H1 (cell line): ENCODE data around the gene TDG. TPM values are rescaled to one million over a fixed set of nuclear protein-coding genes. Genes with fewer than 3 reads are reported as not detected.

Source experiments
- CTCF ChIA-PET: fragments of 300-600 bp; sonication (Branson Sonifier 250); formaldehyde crosslinking; loops from one replicate; lab custom pipeline; 2021; ENCODE audit not compliant: partially characterized antibody; lab: Charles Lee
- POLR2A ChIA-PET: fragments of 300-600 bp; sonication (Branson Sonifier 250); formaldehyde crosslinking; loops from one replicate; lab custom pipeline; 2021; ENCODE audit warnings: inconsistent platforms; ENCODE audit not compliant: partially characterized antibody; lab: Charles Lee
- DNase-seq, 2 experiments: peaks; one replicate each; pipeline versions ENCODE4 v3.0.0 to v3.0.0-alpha.2; 2010 to 2022; ENCODE audit warnings: low spot score in 2 of 2, low read depth in 1 of 2, mixed read lengths in 1 of 2
- FAIRE-seq: peaks from 2 replicates; lab custom pipeline; 2011; peaks lifted over from hg19 to GRCh38; lab: Jason Lieb, UNC
- H2AFZ ChIP-seq: 2 replicates; pipeline ENCODE4 v1.8.1; 2012; ENCODE audit warnings: low read length, inconsistent platforms
- H2AK5ac ChIP-seq: 2 replicates; pipeline ENCODE4 v1.6.1; 2013; ENCODE audit warnings: low read depth, low read length
- H2BK120ac ChIP-seq: replicated peaks from 2 replicates; pipeline ENCODE3; 2013; ENCODE audit warnings: low read depth, low read length, inconsistent platforms
- H2BK12ac ChIP-seq: 2 replicates; pipeline ENCODE4 v1.6.1; 2013; ENCODE audit warnings: low read depth, low read length
- H2BK15ac ChIP-seq: 2 replicates; pipeline ENCODE4 v1.6.1; 2013; ENCODE audit warnings: low read length
- H2BK20ac ChIP-seq: 2 replicates; pipeline ENCODE4 v1.6.1; 2013; ENCODE audit warnings: low read length
- H2BK5ac ChIP-seq: 2 replicates; pipeline ENCODE4 v1.6.1; 2013; ENCODE audit warnings: low read depth, low read length
- H3K14ac ChIP-seq: 2 replicates; pipeline ENCODE4 v1.6.1; 2013; ENCODE audit warnings: inconsistent platforms; ENCODE audit not compliant: insufficient read length
- H3K18ac ChIP-seq: 2 replicates; pipeline ENCODE4 v1.6.1; 2013; ENCODE audit warnings: low read length; ENCODE audit errors: extremely low read depth
- H3K23ac ChIP-seq: 2 replicates; pipeline ENCODE4 v1.6.1; 2013; ENCODE audit warnings: inconsistent platforms; ENCODE audit not compliant: insufficient read length
- H3K23me2 ChIP-seq: 2 replicates; pipeline ENCODE4 v1.6.1; 2013; ENCODE audit warnings: low read depth, low read length
- H3K27ac ChIP-seq: 2 replicates; pipeline ENCODE4 v1.6.1; 2011; ENCODE audit warnings: low read depth, low read length, inconsistent platforms
- H3K27me3 ChIP-seq, 4 experiments: replicated peaks in 1 of 4; 1 replicate in 1 of 4; 2 replicates in 3 of 4; pipeline versions ENCODE4 v1.6.1 to v1.8.1; 2011 to 2013; ENCODE audit warnings: low read length in 3 of 4, mild to moderate bottlenecking in 3 of 4, inconsistent platforms in 2 of 4, mixed read lengths in 2 of 4, moderate library complexity in 1 of 4; ENCODE audit not compliant: control insufficient read depth in 3 of 4, insufficient read depth in 3 of 4; ENCODE audit errors: extremely low read depth in 1 of 4
- H3K36me3 ChIP-seq, 4 experiments: 2 replicates each; pipeline versions ENCODE4 v1.6.1 to v1.8.1; 2011 to 2013; ENCODE audit warnings: mild to moderate bottlenecking in 4 of 4, low read length in 3 of 4, moderate library complexity in 2 of 4, control low read depth in 1 of 4, inconsistent platforms in 1 of 4; ENCODE audit not compliant: insufficient read depth in 4 of 4, control insufficient read depth in 2 of 4
- H3K4ac ChIP-seq: replicated peaks from 2 replicates; pipeline ENCODE3; 2013; ENCODE audit warnings: low read length, low read depth, mixed read lengths, inconsistent platforms; ENCODE audit not compliant: insufficient read length
- H3K4me1 ChIP-seq, 4 experiments: replicated peaks in 1 of 4; 1 replicate in 1 of 4; 2 replicates in 3 of 4; pipeline versions ENCODE4 v1.6.1 to v1.8.1; 2011 to 2013; ENCODE audit warnings: low read length in 3 of 4, inconsistent platforms in 2 of 4, mixed read lengths in 1 of 4; ENCODE audit not compliant: insufficient read depth in 4 of 4, control insufficient read depth in 3 of 4
- H3K4me2 ChIP-seq, 2 experiments: 2 replicates each; pipeline versions ENCODE4 v1.6.1 to v1.8.1; 2011 to 2013; ENCODE audit warnings: low read depth in 2 of 2, low read length in 2 of 2, control low read depth in 1 of 2, inconsistent platforms in 1 of 2, mild to moderate bottlenecking in 1 of 2; ENCODE audit not compliant: insufficient read depth in 1 of 2
- H3K4me3 ChIP-seq, 4 experiments: fragments of 200-600, 300-600 bp in 1 of 4; sonication (generic), shearing (Covaris generic), sonication (Bioruptor Twin) in 1 of 4; 2 replicates each; pipeline versions ENCODE4 v1.5.1 to v1.8.1; 2011 to 2016; ENCODE audit warnings: low read length in 4 of 4, low read depth in 3 of 4, control low read depth in 2 of 4, inconsistent platforms in 2 of 4, mild to moderate bottlenecking in 2 of 4, mixed read lengths in 1 of 4, moderate library complexity in 1 of 4; ENCODE audit not compliant: insufficient read depth in 2 of 4; ENCODE audit errors: extremely low read depth in 1 of 4
- H3K56ac ChIP-seq: replicated peaks from 2 replicates; pipeline ENCODE3; 2013; ENCODE audit warnings: low read depth, mild to moderate bottlenecking, mixed read lengths, low read length, inconsistent platforms; ENCODE audit not compliant: insufficient read length
- H3K79me1 ChIP-seq: 2 replicates; pipeline ENCODE4 v1.6.1; 2013; ENCODE audit warnings: low read depth, low read length, control low read depth
- H3K79me2 ChIP-seq, 2 experiments: 2 replicates each; pipeline versions ENCODE4 v1.6.1 to v1.8.1; 2012 to 2013; ENCODE audit warnings: low read length in 2 of 2, mild to moderate bottlenecking in 2 of 2, inconsistent platforms in 1 of 2; ENCODE audit not compliant: insufficient read depth in 2 of 2, control insufficient read depth in 1 of 2
- H3K9ac ChIP-seq, 4 experiments: replicated peaks in 1 of 4; 1 replicate in 1 of 4; 2 replicates in 3 of 4; pipeline versions ENCODE4 v1.6.1 to v1.8.1; 2011 to 2013; ENCODE audit warnings: low read depth in 3 of 4, low read length in 3 of 4, control low read depth in 2 of 4, mild to moderate bottlenecking in 2 of 4, moderate library complexity in 2 of 4, inconsistent platforms in 1 of 4; ENCODE audit errors: extremely low read depth in 1 of 4
- H3K9me3 ChIP-seq, 2 experiments: 2 replicates each; pipeline versions ENCODE4 v1.6.1 to v1.8.1; 2012 to 2013; ENCODE audit warnings: mild to moderate bottlenecking in 2 of 2, moderate library complexity in 2 of 2, control low read depth in 1 of 2, inconsistent platforms in 1 of 2, low read depth in 1 of 2, low read length in 1 of 2, mixed read lengths in 1 of 2; ENCODE audit not compliant: insufficient read depth in 2 of 2
- H4K20me1 ChIP-seq, 2 experiments: replicated peaks in 1 of 2; 2 replicates each; pipeline versions ENCODE3 to v1.8.1; 2011 to 2013; ENCODE audit warnings: inconsistent platforms in 2 of 2, low read length in 2 of 2, mild to moderate bottlenecking in 1 of 2; ENCODE audit not compliant: insufficient read depth in 2 of 2, control insufficient read depth in 1 of 2
- H4K5ac ChIP-seq: 2 replicates; pipeline ENCODE4 v1.6.1; 2013; ENCODE audit warnings: low read length, low read depth, mixed read lengths, inconsistent platforms; ENCODE audit not compliant: insufficient read length
- H4K8ac ChIP-seq: 2 replicates; pipeline ENCODE4 v1.8.0; 2013; ENCODE audit warnings: mild to moderate bottlenecking, moderate library complexity, low read length, inconsistent platforms; ENCODE audit not compliant: insufficient read depth; ENCODE audit errors: extremely low read depth
- H4K91ac ChIP-seq: replicated peaks from 2 replicates; pipeline ENCODE3; 2013; ENCODE audit warnings: low read length, mixed read lengths, inconsistent platforms; ENCODE audit not compliant: insufficient read length
- BACH1 ChIP-seq: IDR thresholded peaks from 2 replicates; pipeline ENCODE4 v1.6.1; 2012; ENCODE audit warnings: low read length, improper control_type of control experiment
- CBX8 ChIP-seq: fragments of 300-800, 300-1000 bp; sonication (generic); IDR thresholded peaks from 2 replicates; pipeline ENCODE4 v1.7.1; 2016; ENCODE audit warnings: low read depth, low read length, borderline replicate concordance
- CREB1 ChIP-seq: IDR thresholded peaks from 2 replicates; pipeline ENCODE4 v1.6.1; 2012; ENCODE audit warnings: inconsistent platforms
- GABPA ChIP-seq: IDR thresholded peaks from 2 replicates; pipeline ENCODE4 v1.6.1; 2011; ENCODE audit warnings: mild to moderate bottlenecking, low read length, moderate library complexity, borderline replicate concordance; ENCODE audit not compliant: insufficient read depth
- HDAC6 ChIP-seq: IDR thresholded peaks from one replicate; pipeline ENCODE4 v1.7.1; 2012; ENCODE audit warnings: low read depth, mild to moderate bottlenecking, inconsistent platforms, low read length, moderate library complexity
- PHF8 ChIP-seq: fragments of 200-600 bp; sonication (generic); conservative IDR thresholded peaks from 2 replicates; pipeline ENCODE4 v1.7.1; 2012; ENCODE audit warnings: low read depth, mild to moderate bottlenecking, inconsistent platforms, low read length, moderate library complexity
- RBBP5 ChIP-seq: IDR thresholded peaks from 2 replicates; pipeline ENCODE4 v1.7.1; 2012; ENCODE audit warnings: low read depth, mild to moderate bottlenecking, inconsistent platforms, low read length, moderate library complexity, borderline replicate concordance
- SIRT6 ChIP-seq: IDR thresholded peaks from one replicate; pipeline ENCODE4 v1.7.1; 2012; ENCODE audit warnings: low read length, inconsistent platforms
- SRF ChIP-seq: IDR thresholded peaks from 2 replicates; pipeline ENCODE4 v1.6.1; 2011; ENCODE audit warnings: mild to moderate bottlenecking, low read depth, low read length, moderate library complexity
- TBP ChIP-seq: IDR thresholded peaks from 2 replicates; pipeline ENCODE4 v1.6.1; 2011; ENCODE audit warnings: low read depth, low read length, improper control_type of control experiment
- WGBS, 2 experiments: shearing (Covaris generic) in 1 of 2; methylation state at CpG; one replicate each; pipeline versions ENCODE4 v1.1.6 to v1.1.7; 2013 to 2015; ENCODE audit warnings: low lambda C conversion rate in 2 of 2, mixed read lengths in 2 of 2, inconsistent platforms in 1 of 2, low coverage in 1 of 2, missing lambda C conversion rate in 1 of 2; ENCODE audit not compliant: insufficient replicate concordance in 2 of 2, insufficient coverage in 1 of 2, insufficient read length in 1 of 2; ENCODE audit errors: extremely low coverage in 1 of 2, missing lambda C conversion rate in 1 of 2; 5-methylcytosine and 5-hydroxymethylcytosine counted together
- polyA plus RNA-seq, 7 experiments: library from polyadenylated mRNA; depleted of rRNA in 3 of 7; stranded (reverse) in 5 of 7; unstranded in 2 of 7; fragments of >200 nt in 5 of 7; fragments of 200-250 nt in 2 of 7; gene quantifications; 1 replicate in 5 of 7; 2 replicates in 1 of 7; 4 replicates in 1 of 7; pipeline versions ENCODE4 v1.2.1 to v1.2.3, GENCODE V29; 2011 to 2013; ENCODE audit warnings: missing spikeins in 2 of 7, mixed read lengths in 2 of 7
- total RNA-seq: library from RNA; stranded (reverse); fragmentation: NEBNext Ultra II Directional; extraction: Animal tissue kit (Norgen Biotek cat#: 25700); gene quantifications from 2 replicates; pipeline ENCODE4 v1.2.1, GENCODE V29; 2021

Gene TDG
- total and polyA plus RNA-seq, 2 of the 8 experiments (the other 6 are each of a cell fraction or from before 2014, with no cell fraction given): 22.7 to 47.8 TPM

DNA sequence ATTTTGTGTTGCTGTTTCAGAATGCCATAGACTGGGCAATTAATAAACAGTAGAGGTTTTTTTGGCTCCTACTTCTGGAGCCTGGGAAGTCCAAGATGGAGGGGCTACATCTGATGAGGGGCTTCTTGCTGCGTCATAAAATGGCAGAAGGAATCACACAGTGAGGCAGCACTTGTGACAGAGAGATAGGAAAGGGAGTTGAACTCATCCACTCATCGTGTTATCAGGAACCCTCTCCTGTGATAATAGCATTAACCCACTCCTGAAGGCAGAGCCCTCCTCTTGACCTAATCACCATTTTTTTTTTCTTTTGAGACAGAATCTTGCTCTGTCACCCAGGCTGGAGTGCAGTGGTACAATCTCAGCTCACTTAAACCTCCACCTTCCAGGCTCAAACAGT is 9.7 kb downstream of the TDG start:
- no peak overlapping the region for H2AFZ ChIP-seq
- no peak overlapping the region for H2BK12ac ChIP-seq
- no peak overlapping the region for H3K27ac ChIP-seq
- FAIRE-seq (no peak), DNase-seq (no peak)
- TF ChIP-seq PHF8 (no peak), CBX8 (no peak), SIRT6 (no peak), HDAC6 (no peak), BACH1 (no peak), TBP (no peak), RBBP5 (no peak), GABPA (no peak), SRF (no peak), CREB1 (no peak)
- H2BK20ac ChIP-seq: no peak overlapping the region
- no peak overlapping the region for H2BK15ac ChIP-seq
- H3K27me3 ChIP-seq: no peaks in the 10 kb centered on the region
- ChIA-PET CTCF (no interaction called here), POLR2A (interaction anchor here (1.2 to 1.3 kb wide), 2 partner anchors 10 to 18 kb away, joined by 3 to 4 read pairs; partner anchors contain the start of gene TDG)
- H3K36me3 ChIP-seq: peaks cover 9 to 37% (median 19%) of the 10 kb centered on the region in 4 experiments
- no peak overlapping the region for H3K18ac ChIP-seq
- no peak overlapping the region for H3K9ac ChIP-seq
- no peak overlapping the region for H3K56ac ChIP-seq
- no peaks in the 10 kb centered on the region for H3K9me3 ChIP-seq
- no peak overlapping the region for H3K4me3 ChIP-seq
- H4K8ac ChIP-seq: no peak overlapping the region
- H2AK5ac ChIP-seq: no peak overlapping the region
- no peak overlapping the region for H2BK120ac ChIP-seq
- no peak overlapping the region for H3K4ac ChIP-seq
- no peak overlapping the region for H3K14ac ChIP-seq
- no peak overlapping the region for H3K4me2 ChIP-seq
- H3K4me1 ChIP-seq: no peaks in the 10 kb centered on the region
- peaks cover 2 to 3% of the 10 kb centered on the region in 2 experiments for H4K20me1 ChIP-seq
- 94% methylated on average over 2 of the region's 2 CpGs; no CpG with 5 or more reads in 1 of the 2 experiments for WGBS, 2 experiments
- H3K23me2 ChIP-seq: no peaks in the 10 kb centered on the region
- H3K23ac ChIP-seq: no peak overlapping the region
- no peak overlapping the region for H2BK5ac ChIP-seq
- no peak overlapping the region for H4K5ac ChIP-seq
- H3K79me1 ChIP-seq: peaks cover 4% of the 10 kb centered on the region; the same call in 1 of the 2 replicates
- no peak overlapping the region for H4K91ac ChIP-seq
- peaks cover 6 to 72% of the 10 kb centered on the region in 2 experiments for H3K79me2 ChIP-seq
